HCT116 (cell line): ENCODE data around the gene ATP6V1A. TPM values are rescaled to one million over a fixed set of nuclear protein-coding genes. Genes with fewer than 3 reads are reported as not detected.
A peak's percentile ranks its signal among the peaks of the same experiment; 100 is the strongest.

ENCODE experiments used
- ATAC-seq: fragments of 200-7000 bp; cut with Tn5 transposase; 2 replicates; pipeline ENCODE4 v1.9.1; 2020; ENCODE audit warnings: mild to moderate bottlenecking, moderate library complexity
- BruUV-seq: library from RNA; stranded (reverse); fragments of 400-500 nt; replicated peaks from 2 replicates; lab custom pipeline; 2021; lab: Mats Ljungman, UMichigan
- CTCF ChIA-PET: fragments of 300-600 bp; sonication (Branson Sonifier 250); formaldehyde crosslinking; loops from one replicate; lab custom pipeline; 2021; ENCODE audit warnings: antibody characterized with exemption; lab: Charles Lee
- POLR2A ChIA-PET: fragments of 300-600, 350-600 bp; sonication (Branson Sonifier 250); formaldehyde crosslinking; loops from one replicate; lab custom pipeline; 2021; ENCODE audit warnings: antibody characterized with exemption; lab: Charles Lee
- RAD21 ChIA-PET, 2 experiments: fragments of 300-600 bp; sonication (Branson Sonifier 250); formaldehyde crosslinking; loops; one replicate each; lab custom pipeline; 2023; ENCODE audit warnings: low total read pairs in 2 of 2; ENCODE audit not compliant: uncharacterized antibody in 2 of 2, unreplicated experiment in 2 of 2, low non-redundant PET in 1 of 2; lab: Charles Lee
- DNase-seq: peaks from one replicate; pipeline ENCODE4 v3.0.0-alpha.2; 2010; ENCODE audit warnings: low read depth, low spot score
- H2AFZ ChIP-seq: fragments of 200-600 bp; shearing (Covaris generic), sonication (generic); 2 replicates; pipeline ENCODE4 v1.6.1; 2017; ENCODE audit warnings: low read depth, mixed run types, mixed read lengths, antibody characterized with exemption, low read length; ENCODE audit not compliant: poor library complexity, severe bottlenecking
- H3K27ac ChIP-seq: 2 replicates; pipeline ENCODE4 v1.5.1; 2012; ENCODE audit warnings: low read depth, low read length
- H3K27me3 ChIP-seq: fragments of 200-600 bp; sonication (generic); 2 replicates; pipeline ENCODE4 v1.6.1; 2016; ENCODE audit warnings: mixed run types, low read length, mixed read lengths; ENCODE audit not compliant: insufficient read depth
- H3K36me3 ChIP-seq, 2 experiments: fragments of 200-500 bp in 1 of 2; fragments of 200-600 bp in 1 of 2; sonication (Bioruptor generic) in 1 of 2; sonication (generic) in 1 of 2; 2 replicates each; pipeline versions ENCODE4 v1.5.1 to v1.6.1; 2014 to 2016; ENCODE audit warnings: low read length in 2 of 2, inconsistent platforms in 1 of 2, mixed read lengths in 1 of 2, mixed run types in 1 of 2; ENCODE audit not compliant: insufficient read depth in 2 of 2, control insufficient read depth in 1 of 2
- H3K4me1 ChIP-seq, 2 experiments: fragments of 200-600 bp in 1 of 2; sonication (generic) in 1 of 2; 2 replicates each; pipeline versions ENCODE4 v1.5.1 to v1.6.1; 2012 to 2017; ENCODE audit warnings: low read length in 2 of 2, inconsistent platforms in 1 of 2, mild to moderate bottlenecking in 1 of 2, mixed read lengths in 1 of 2, mixed run types in 1 of 2, moderate library complexity in 1 of 2; ENCODE audit not compliant: insufficient read depth in 2 of 2, control insufficient read depth in 1 of 2
- H3K4me2 ChIP-seq: fragments of 200-600 bp; sonication (generic); 2 replicates; pipeline ENCODE4 v1.6.1; 2017; ENCODE audit warnings: mixed run types, low read length, mixed read lengths
- H3K4me3 ChIP-seq, 2 experiments: fragments of 200-600 bp in 1 of 2; sonication (generic) in 1 of 2; replicated peaks in 1 of 2; 2 replicates each; pipeline ENCODE4 v1.5.1; 2011 to 2016; ENCODE audit warnings: low read length in 2 of 2, control low read depth in 1 of 2, low read depth in 1 of 2, mild to moderate bottlenecking in 1 of 2, mixed read lengths in 1 of 2, mixed run types in 1 of 2
- H3K79me2 ChIP-seq: fragments of 200-600 bp; sonication (generic); 2 replicates; pipeline ENCODE4 v1.6.1; 2017; ENCODE audit warnings: mild to moderate bottlenecking, mixed run types, low read length, moderate library complexity, mixed read lengths; ENCODE audit not compliant: insufficient read depth
- H3K9ac ChIP-seq: fragments of 200-600 bp; sonication (generic); 2 replicates; pipeline ENCODE4 v1.6.1; 2016; ENCODE audit warnings: low read length, mixed read lengths
- H3K9me2 ChIP-seq: fragments of 200-600 bp; sonication (generic), shearing (Covaris generic); 2 replicates; pipeline ENCODE4 v1.6.1; 2017; ENCODE audit warnings: mixed run types, mild to moderate bottlenecking, moderate library complexity; ENCODE audit not compliant: insufficient read depth
- H3K9me3 ChIP-seq, 2 experiments: fragments of 200-500 bp in 1 of 2; fragments of 200-600 bp in 1 of 2; sonication (Bioruptor generic) in 1 of 2; sonication (generic) in 1 of 2; 2 replicates each; pipeline ENCODE4 v1.6.1; 2014 to 2017; ENCODE audit warnings: low read length in 2 of 2, mixed read lengths in 2 of 2, inconsistent platforms in 1 of 2, low read depth in 1 of 2, mild to moderate bottlenecking in 1 of 2, mixed run types in 1 of 2, moderate library complexity in 1 of 2; ENCODE audit not compliant: control insufficient read depth in 1 of 2, insufficient read depth in 1 of 2
- H4K20me1 ChIP-seq: fragments of 200-600 bp; sonication (generic), shearing (Covaris generic); 2 replicates; pipeline ENCODE4 v1.6.1; 2017; ENCODE audit warnings: mixed run types, mild to moderate bottlenecking, moderate library complexity; ENCODE audit not compliant: insufficient read depth
- CBX3 ChIP-seq: IDR thresholded peaks from 2 replicates; pipeline ENCODE4 v1.6.1; 2012; ENCODE audit warnings: low read depth
- CTCF ChIP-seq, 3 experiments: fragments of 200-600 bp in 1 of 3; sonication (generic) in 1 of 3; IDR thresholded peaks in 2 of 3; conservative IDR thresholded peaks in 1 of 3; 2 replicates each; pipeline ENCODE4 v1.5.1; 2012 to 2017; ENCODE audit warnings: low read depth in 2 of 3, low read length in 2 of 3, antibody characterized with exemption in 1 of 3, borderline replicate concordance in 1 of 3, control low read depth in 1 of 3, mild to moderate bottlenecking in 1 of 3, mixed read lengths in 1 of 3, mixed run types in 1 of 3, moderate library complexity in 1 of 3; ENCODE audit not compliant: insufficient read depth in 1 of 3
- RAD21 ChIP-seq: IDR thresholded peaks from 2 replicates; pipeline ENCODE4 v1.6.1; 2012; ENCODE audit warnings: low read depth, mild to moderate bottlenecking
- TCF7L2 ChIP-seq: IDR thresholded peaks from 2 replicates; pipeline ENCODE4 v1.7.0; 2011; ENCODE audit warnings: borderline replicate concordance, inconsistent platforms; ENCODE audit not compliant: insufficient read depth, insufficient read length; ENCODE audit errors: extremely low read depth
- ZFX ChIP-seq: fragments of 450-650 bp; IDR thresholded peaks from 2 replicates; pipeline ENCODE4 v1.6.1; 2017
- intact Hi-C: fragments of 100-400 bp; cut with micrococcal nuclease; formaldehyde crosslinking; loops from 2 replicates; pipeline ENCODE4 v1.10.0; 2022
- total RNA-seq: library from RNA; stranded (reverse); gene quantifications from one replicate; pipeline ENCODE4 v1.2.1, GENCODE V29; 2021; ENCODE audit not compliant: unreplicated experiment

The ATP6V1A gene
- total RNA-seq, 1 experiment from 2014 or later = 54.7 TPM

- H3K4me1 ChIP-seq = 0 out of 4 replicates have a peak, but pooled peaks cover 0 to 2% of the 10 kb centered on the region in 2 experiments
- H3K9me2 ChIP-seq = no peaks in the 10 kb centered on the region
- no TSS peak for BruUV-seq
- peak; percentile 78 for ATAC-seq
- no peak overlapping the region for H3K4me2 ChIP-seq
- ChIA-PET CTCF (interaction anchor here (0.6 to 2.5 kb wide), 13 partner anchors 9 to 682 kb away, joined by 3 to 29 read pairs (median 4); partner anchors contain the start of genes GRAMD1C and NAA50), POLR2A (interaction anchor here (0.6 to 1.2 kb wide), 2 partner anchors 10 to 40 kb away, joined by 5 to 7 read pairs; partner anchors contain the start of genes ATP6V1A, NAA50 and USF3), RAD21 (interaction anchor here in 1 of 2 experiments (1.2 kb wide), 1 partner anchor 176 kb away, joined by 4 read pairs; no protein-coding TSS in a partner anchor)
- H4K20me1 ChIP-seq = peaks cover 70% of the 10 kb centered on the region
- H3K27me3 ChIP-seq = no peaks in the 10 kb centered on the region
- H3K27ac ChIP-seq = no peak overlapping the region
- no peak overlapping the region for H2AFZ ChIP-seq
- H3K4me3 ChIP-seq = no peak overlapping the region
- no peaks in the 10 kb centered on the region for H3K9me3 ChIP-seq
- peak; percentile 36 for DNase-seq
- peaks cover 100% of the 10 kb centered on the region for H3K79me2 ChIP-seq
- intact Hi-C loops = loop anchor here (1.0 to 5.0 kb wide), 4 partner anchors 102 to 416 kb away; partner anchors contain the start of gene GRAMD1C
- no peak overlapping the region for H3K9ac ChIP-seq
- peaks cover 2 to 13% of the 10 kb centered on the region in 2 experiments; a peak in 2 of 4 replicates for H3K36me3 ChIP-seq
- TF ChIP-seq CTCF (IDR thresholded peaks at IDR 0.05 in 2 of 3, conservative IDR thresholded peaks at IDR 0.05 in 1 of 3; ENCODE audit: borderline replicate concordance in 1 of 3, insufficient read depth in 1 of 3, low read depth in 2 of 3, low read length in 2 of 3) (peak; percentile 43 to 71 (median 61)), RAD21 (peak; percentile 77), CBX3 (no peak)
Measured at GRCh38 chr3:113736548-113737089, 10.2 kb upstream of the ATP6V1A start.

- Histone ChIP-seq H3K4me3 (no peak overlapping the region), H3K4me2 (no peak overlapping the region), H3K9me2 (no peaks in the 10 kb centered on the region), H3K36me3 (peaks cover 2 to 20% of the 10 kb centered on the region in 2 experiments; a peak in 1 of 4 replicates)
- POLR2A ChIA-PET = no interaction called here
- no peak for ATAC-seq
- intact Hi-C loops = no loop called here
- TF ChIP-seq TCF7L2 = no peak
- TF ChIP-seq ZFX = no peak
- TF ChIP-seq, all 23 proteins: peak for 0
- Histone ChIP-seq H3K27me3 (no peaks in the 10 kb centered on the region), H2AFZ (no peak overlapping the region), H3K9ac (no peak overlapping the region), H3K9me3 (no peaks in the 10 kb centered on the region), H4K20me1 (peaks cover 76% of the 10 kb centered on the region), H3K27ac (no peak overlapping the region), H3K79me2 (peaks cover 99% of the 10 kb centered on the region), H3K4me1 (peaks cover 2 to 8% of the 10 kb centered on the region in 2 experiments; a peak in 3 of 4 replicates)
- ChIA-PET RAD21 (no interaction called here), CTCF (no interaction called here)
- no TSS peak for BruUV-seq
- no peak for DNase-seq
Measured at GRCh38 chr3:113741086-113741485, 5.7 kb upstream of the ATP6V1A start.
